Activated CD8-positive, alpha-beta memory T cell treated with anti-CD3 and anti-CD28 coated beads for 24 hours (primary cell): Measurements from ENCODE around the gene RAET1E.
"Not testable (repeated sequence)": the region's sequence is repeated elsewhere in the genome, so short reads cannot be mapped to it uniquely, and the experiment has no call there.

Experiments
- DNase-seq: peaks from one replicate; pipeline ENCODE4 v3.0.0-alpha.2; 2020

The RAET1E gene

GRCh38 chr6:149888093-149888492, 9.8 kb downstream of the RAET1E start:
- no peak for DNase-seq

DNA sequence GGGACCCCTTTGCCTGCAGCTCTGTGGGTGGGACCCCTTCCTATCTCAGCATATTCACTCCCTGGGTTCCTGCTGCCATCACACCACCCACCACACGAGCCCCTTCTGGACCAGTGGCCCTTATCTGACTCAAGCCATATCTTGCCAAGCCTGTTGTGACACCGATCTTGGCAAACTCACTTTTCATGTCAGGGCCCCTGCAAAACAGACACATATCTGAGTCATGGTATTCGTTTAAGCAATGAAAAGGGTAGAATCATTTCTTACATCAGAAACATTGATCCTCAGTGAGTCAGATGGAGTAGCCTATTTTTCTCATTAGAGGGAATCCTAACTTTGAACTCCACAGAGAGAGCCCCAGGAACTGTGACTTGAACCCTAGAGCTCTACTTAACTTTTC, 10.6 kb downstream of the RAET1E start:
- DNase-seq: no peak

GRCh38 chr6:149885888-149886287, 12.0 kb downstream of the RAET1E start:
- DNase-seq: no peak

- no peak for DNase-seq
These were observed 13.3 kb downstream of the RAET1E start for GRCh38 chr6:149884617-149885016.

GRCh38 chr6:149884215-149884614, 13.7 kb downstream of the RAET1E start:
- no peak for DNase-seq

DNA sequence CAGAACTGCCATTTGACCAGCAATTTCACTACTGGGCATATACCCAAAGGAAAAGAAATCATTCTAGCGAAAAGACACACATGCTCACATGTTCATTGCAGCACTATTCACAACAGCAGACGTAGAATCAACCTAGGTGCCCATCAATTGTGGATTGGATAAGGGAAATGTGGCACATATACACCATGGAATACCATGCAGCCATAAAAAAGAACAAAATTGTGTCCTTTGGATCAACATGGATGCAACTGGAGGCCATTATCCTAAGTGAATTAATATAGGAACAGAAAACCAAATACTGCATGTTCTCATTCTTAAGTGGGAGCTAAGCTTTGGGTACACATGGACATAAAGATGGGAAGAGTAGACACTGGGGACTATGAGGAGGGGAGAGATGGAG, 16.1 kb downstream of the RAET1E start:
- DNase-seq: no peak

GRCh38 chr6:149881066-149881766, 16.7 kb downstream of the RAET1E start:
- DNase-seq: peak; percentile 26

DNA sequence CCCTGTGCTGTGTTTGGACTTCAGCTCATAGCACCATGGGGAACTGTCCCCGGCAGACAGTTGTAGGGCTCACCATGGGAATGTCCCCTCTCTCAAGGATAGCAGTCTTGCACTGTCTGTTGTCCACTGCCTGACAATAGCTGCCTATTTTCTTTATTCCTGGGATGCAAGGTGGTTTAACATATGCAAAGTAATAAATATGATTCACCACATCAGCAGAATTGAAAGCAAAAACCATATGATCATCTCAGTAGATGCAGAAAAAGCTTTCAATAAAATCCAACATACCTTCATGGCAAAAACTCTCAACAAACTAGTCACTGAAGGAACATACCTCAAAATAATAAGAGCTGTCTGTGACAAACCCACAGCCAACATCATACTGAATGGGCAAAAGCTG, 20.3 kb downstream of the RAET1E start:
- DNase-seq: no peak

GRCh38 chr6:149876241-149876933, 21.5 kb downstream of the RAET1E start:
- DNase-seq: no peak

DNA sequence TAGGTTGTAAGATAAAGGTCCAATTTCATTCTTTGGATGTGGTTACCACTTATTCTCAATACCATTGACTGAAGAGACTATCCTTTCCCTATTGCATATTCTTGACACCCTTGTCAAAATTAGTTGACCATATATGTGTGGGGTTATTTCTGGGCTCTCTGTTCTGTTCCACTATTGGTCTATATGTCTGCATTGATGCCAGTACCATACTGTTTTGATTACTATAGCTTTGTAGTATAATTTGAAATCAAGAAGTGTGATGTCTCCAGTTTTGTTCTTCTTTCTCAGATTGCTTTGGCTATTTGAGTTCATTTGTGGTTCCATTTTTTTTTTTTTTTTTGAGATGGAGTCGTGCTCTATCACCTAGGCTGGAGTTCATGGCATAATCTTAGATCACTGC, 25.7 kb downstream of the RAET1E start:
- no peak for DNase-seq

DNA sequence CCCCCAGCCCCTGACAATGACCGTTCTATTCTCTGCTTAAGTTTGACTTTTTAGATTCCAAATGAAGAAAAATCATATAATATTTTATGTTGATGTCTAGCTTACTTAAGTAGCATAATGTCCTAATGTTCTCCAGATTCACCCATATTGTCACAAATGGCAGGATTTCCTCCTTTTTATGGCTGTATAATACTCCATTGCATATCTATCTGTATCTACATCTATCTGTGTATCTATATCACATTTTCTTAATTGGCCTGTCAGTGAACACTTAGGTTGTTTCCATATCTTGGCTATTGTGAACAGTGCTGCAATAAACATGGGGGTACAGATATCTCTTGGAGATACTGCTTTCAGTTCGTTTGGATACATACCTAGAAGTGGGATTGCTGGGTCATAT, 26.7 kb downstream of the RAET1E start:
- DNase-seq: no peak

DNA sequence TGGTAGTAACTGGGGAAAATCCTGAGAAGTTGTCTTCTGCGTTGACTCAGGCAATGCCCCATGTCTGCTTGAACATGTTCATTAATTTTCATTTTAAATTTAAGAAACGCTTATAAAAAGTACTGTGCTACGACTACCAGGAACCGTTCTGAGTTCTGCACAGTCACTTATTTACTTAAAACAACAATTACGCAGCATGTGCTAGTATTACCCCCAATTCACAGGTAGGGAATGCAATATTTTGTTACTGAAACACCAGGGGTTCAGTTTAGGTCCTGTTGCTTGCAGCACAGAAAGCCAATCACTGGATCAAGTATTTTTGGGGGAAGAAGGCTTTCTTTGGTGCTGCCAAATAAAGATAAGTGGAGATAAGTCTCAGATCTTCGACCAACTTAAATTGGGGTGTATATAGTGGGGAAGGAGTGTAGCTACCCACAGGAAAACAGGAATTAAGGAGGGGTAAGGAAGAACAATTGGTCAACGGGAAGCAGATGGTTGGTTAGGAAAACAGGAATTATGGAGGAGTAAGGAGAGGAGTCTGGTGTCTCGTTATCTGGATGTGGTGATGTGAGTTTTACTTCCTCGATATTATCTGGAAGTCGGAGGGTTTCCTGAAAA, 28.5 kb downstream of the RAET1E start:
- DNase-seq: no peak

GRCh38 chr6:149867876-149868640, 29.9 kb downstream of the RAET1E start:
- DNase-seq: no peak

- peak; percentile 59 for DNase-seq
These were observed 33.1 kb downstream of the RAET1E start for GRCh38 chr6:149864578-149865535.

- peak; percentile 92 for DNase-seq
These were observed 34.0 kb downstream of the RAET1E start, which contains the start of gene LRP11 for GRCh38 chr6:149863698-149864577. TSS of gene LRP11 (minus strand) at chr6:149864359. CDS start at chr6:149864020, 339 bp downstream.

GRCh38 chr6:149862922-149863697, 34.8 kb downstream of the RAET1E start:
- peak; percentile 73 for DNase-seq

GRCh38 chr6:149862424-149862738, 35.5 kb downstream of the RAET1E start:
- DNase-seq: not testable (repeated sequence)

DNA sequence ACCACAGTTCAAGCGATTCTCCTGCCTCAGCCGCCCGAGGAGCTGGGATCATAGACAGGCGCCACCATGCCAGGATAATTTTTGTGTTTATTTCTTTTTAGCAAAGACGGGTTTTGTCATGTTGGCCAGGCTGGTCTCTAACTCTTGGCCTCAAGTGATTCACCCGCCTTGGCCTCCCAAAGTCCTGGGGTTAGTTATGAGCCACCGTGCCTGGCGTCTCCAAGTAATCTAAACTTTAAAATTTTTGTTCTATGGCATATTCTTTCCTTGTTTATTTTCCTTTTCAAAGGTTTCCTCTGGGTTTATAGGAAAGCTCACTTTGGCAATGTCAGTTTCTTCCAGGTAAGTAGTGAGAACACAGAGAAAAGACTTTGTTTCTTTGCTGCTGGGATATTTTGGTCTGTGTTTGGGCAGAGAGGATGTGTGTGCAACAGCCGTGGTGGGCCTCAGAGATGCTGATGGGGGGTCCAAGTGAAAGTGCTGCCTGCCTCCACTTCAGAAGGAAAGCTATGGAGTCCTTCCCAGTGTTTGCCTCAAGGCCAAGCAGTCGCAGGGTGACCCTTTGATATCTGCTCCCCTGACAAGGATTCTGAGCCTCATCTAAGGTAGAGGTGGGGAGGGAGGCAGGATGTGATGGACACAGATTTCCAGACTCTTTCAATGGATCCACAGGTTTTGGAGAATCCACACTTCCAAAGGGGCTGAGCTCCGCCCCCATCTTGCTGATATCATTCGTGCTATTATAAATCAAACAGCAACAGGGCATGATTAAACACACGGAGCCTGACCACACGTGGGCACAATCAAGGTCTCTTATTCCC, 36.1 kb downstream of the RAET1E start:
- no peak for DNase-seq

DNA sequence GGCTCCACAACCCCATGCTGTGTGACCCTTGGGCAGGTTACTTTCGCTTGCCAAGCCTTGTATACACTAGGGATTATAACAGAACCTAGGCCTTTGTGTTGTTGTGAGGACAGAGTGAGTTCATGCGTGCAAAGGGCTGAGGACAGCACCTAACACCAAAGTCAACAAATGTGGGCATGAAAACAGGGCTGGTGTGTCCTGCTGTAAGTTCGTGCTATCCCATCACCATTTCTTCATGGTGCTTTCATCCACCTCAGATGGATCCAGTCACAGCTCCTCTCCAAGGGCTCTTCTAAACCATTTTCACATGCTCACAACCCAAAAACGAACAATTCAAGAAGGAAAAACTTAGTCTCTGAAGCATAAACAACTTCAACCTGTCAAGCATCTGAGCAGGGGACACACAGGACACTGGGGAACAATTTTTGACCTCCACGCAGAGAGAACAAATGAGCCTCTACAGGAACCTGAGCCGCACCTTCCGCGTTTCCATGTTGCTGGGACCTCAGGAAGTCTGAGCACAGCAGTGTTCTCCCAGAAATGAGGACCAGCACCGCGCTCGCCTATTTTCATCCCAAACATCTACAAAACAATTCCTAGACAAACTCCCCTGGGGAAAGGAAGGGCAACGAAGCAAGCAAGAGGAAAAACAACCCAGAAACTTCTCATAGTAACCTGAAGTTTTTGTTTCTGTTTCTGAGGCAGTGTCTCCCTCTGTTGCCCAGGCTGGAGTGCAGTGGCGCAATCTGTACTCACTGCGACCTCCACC, 36.9 kb downstream of the RAET1E start:
- no peak for DNase-seq
